ENCODE data around the gene CCDC97. TPM values are rescaled to one million over a fixed set of nuclear protein-coding genes. Genes with fewer than 3 reads are reported as not detected.

Gene CCDC97
- polyA plus RNA-seq, 1 donor = 37.3 TPM

DNA sequence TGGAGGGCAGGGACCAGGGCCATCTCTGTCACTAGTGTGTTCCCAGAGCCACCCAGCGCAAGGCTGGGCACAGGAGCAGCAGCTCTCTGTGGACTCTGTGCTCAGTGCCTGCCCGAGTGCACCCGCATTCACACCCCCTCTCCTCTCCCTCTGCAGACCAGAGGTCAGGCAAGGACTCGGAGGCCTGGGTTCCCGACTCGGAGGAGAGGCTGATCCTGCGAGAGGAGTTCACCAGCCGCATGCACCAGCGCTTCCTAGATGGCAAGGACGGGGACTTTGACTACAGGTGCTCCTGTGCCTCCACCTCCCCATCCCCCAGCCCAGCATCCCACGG lies 10.2 kb downstream of the CCDC97 start:
- no peak for DNase-seq (ENCODE audit: low read depth)

DNA sequence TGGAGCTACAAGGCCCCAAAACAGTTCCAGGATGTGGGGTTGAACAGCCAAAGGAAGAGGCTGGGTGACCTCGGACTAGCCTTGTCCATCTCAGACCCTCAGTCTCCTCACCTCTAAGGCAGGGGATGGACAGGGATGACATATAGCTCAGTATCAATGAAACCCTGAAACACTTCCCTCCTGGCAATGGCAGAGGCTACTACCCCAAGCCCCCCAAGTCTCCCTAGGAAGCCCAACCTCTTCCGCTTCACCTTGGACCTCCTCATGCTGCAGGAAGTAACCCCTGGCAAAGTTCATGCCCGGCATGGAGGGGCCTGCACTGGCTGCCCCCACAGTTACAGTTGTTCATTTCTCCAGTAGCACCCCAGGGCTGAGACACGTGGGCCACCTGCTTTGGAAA lies 10.6 kb downstream of the CCDC97 start:
- no peak for DNase-seq (ENCODE audit: low read depth)

DNA sequence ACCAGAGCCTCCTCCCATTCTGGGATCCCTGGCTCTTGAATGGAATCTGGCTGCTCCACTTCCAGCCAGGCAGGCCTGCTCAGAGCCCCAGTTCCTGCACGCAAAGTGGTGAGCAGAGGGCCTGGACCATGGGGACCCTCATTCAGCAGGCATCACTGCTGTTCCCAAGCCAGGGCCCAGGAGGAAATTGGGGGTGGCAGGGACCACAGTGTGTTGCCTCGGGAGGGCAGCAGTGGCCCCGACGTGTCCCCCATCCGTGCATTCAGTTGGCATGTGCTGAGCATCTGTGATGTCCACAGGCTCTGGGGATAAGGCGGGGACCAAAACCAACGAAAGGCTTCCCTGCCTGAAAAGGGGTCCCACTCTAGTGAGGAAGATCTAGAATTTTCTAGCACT lies 11.2 kb downstream of the CCDC97 start:
- DNase-seq (ENCODE audit: low read depth) = no peak

DNA sequence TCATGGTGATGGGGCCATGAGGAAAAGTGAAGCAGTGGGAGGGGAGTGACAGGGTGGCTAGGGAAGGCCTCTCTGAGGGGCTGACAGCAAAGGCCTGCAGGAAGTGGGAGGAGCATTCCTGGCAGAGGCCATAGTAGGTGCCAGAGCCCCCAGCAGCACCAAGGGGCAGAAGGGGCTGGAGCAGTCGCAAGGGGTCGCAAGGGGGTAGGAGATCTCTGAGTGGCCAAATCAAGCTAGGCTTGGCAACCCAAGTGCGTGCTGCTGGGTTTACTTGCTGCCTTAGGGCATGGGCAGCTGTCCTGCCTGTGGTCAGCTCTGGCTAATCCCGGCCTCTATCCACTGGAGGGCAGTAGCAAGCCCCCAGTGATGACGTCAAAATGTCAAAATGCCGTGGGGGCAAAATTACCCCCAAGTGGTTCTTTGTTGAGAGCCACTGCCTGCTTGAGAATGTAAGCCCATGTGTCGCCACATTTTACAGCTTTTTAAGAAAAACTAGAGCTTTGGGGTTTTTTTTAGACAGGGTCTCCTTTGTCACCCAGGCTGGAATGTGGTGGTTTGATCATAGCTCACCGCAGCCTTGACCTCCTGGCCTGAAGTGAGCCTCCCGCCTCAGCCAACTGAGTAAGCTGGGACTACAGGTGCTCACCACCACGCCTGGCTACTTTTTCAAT lies 11.8 kb downstream of the CCDC97 start:
- no peak for DNase-seq (ENCODE audit: low read depth)

DNA sequence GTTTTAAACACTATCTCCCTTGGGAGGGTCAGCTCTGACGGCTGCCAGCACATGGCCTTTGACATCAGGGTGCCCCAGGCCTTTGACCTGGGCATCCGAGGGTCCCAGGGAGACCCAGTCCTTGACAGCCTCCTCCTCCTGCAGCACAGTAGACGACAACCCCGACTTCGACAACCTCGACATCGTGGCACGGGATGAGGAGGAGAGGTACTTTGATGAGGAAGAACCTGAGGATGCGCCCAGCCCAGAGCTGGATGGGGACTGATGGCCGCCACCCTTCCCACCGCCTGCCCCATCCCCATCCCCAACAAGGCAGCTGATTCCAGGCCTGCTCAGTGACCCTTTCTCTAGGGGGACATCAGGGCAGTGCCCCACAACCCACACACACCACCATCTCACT lies 12.5 kb downstream of the CCDC97 start:
- DNase-seq (ENCODE audit: low read depth) = no peak

DNA sequence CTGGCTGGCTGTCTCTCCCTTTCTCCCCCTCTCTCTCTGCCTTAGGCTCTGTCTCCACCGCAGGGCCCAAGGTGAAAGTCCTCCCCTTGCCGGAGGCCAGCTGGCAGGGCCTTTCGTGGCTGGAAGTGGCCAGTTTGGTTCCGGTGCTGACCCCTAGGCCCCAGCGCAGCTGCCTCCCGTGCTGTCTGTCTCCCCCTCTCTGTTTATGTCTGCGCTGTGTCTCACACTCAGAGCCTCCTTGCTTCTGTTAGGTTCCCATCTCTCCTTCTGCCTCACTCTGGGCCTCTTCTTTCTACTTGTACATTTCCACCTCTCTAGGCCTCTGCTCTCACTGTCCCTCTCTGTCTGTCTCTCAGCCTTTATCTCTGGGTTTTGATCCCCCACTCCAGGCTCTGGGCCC lies 13.1 kb downstream of the CCDC97 start:
- DNase-seq (ENCODE audit: low read depth) = no peak

DNA sequence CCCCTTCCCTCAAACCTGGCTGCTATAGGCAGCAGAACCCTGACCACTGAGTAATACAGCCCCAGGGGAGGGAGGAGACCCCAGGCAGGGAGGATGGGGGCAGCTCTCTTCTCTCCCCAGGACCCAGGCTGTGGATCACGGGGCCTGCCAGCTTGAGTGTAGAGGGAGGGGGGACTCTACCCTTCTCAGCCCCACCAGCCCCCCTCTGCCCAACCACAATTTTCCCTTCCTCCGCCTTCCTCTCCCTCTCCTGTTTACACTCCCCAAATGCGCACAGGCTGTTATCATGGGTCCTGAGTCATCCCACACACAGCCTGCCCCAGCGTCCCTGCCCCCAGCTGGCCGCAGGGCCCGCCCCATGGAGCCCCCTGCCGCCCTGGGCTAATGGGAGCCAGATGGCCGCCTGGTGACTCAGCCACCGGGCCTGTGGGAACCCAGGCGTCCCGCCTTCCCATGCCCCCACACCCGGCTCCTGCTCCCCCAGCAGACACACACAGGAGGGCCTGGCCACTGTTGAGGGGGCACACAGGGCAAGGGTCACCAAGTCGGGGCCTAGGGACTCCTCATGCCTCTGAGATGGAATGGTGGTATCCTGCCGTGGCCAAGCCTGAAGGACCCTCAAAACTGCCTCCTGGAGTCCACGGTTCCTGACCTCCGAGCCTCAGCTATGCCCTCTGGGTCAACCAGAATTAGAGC lies 13.6 kb downstream of the CCDC97 start:
- DNase-seq (ENCODE audit: low read depth) = no peak

DNA sequence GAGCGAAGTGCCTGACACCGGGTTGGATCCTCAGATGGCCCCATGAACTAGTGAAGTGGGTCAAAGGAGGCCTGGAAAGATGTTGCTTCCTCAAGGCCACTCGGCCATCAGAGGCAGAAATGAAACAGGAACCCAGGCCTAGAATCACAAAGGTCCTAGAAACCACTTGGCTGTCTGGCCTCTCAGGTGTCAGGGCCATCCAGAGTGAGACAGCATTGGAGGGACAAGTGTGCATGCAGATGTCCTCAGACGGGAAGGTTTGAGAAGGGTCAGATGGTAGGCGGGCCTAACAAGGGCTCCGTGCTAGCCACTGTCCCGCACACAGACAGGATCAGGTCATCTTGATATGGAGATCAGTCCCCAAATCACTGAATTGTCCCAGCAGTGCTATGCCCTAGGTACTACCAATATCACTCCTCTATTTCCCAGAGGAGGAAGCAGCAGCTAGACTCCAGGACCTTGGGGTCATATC lies 14.3 kb downstream of the CCDC97 start:
- no peak for DNase-seq (ENCODE audit: low read depth)

DNA sequence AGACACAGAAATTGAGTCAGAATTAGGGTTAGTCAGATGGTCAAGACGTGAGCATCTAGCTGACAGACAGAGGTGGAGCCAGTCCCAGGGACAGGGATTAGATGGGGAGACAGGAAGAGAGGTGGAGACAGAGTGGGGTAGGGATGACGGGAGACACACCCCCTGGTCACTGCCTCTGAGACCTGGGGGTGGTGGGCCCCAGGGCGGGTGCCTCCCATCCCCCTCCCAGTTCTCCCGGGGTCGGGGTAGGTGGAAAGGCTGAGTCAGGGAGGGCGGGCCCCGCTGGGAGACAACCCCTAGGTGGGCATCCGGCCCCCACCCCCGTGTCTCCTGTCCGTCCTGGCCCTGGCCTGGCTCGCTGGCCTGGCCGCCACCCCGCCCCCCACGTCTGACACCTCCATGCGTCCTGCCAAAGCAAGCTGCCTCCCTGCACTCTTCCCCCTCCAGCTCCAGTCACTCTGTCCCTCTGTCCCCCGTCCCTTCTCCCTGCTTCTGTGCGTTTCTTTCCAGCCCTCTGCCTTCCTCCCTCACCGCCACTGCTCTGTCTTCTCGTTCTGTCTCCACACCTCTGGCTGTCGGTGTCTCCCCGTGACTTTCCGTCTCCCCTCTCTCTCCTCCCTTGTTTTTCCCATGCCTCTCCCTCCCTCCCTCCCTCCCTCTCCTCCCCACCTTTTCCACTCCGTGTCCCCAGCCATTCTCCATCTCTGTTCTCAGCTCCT lies 15.1 kb downstream of the CCDC97 start:
- no peak for DNase-seq (ENCODE audit: low read depth)

DNA sequence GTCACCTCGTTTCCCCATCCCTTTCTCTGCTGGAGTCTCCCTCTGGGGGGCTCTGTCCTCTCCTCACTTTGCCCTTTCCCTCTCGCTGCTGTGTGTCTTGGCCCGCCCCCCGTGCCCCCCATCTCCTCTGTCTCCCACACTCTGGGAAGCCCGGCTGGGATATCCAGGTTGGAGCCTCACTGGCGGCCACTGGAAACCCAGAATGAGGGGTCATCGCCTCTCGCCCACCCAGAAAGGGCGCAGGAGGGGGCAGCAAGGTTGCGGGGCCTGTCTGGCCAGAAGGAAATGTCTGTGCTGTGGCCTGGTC lies 15.6 kb downstream of the CCDC97 start:
- DNase-seq (ENCODE audit: low read depth) = no peak

DNA sequence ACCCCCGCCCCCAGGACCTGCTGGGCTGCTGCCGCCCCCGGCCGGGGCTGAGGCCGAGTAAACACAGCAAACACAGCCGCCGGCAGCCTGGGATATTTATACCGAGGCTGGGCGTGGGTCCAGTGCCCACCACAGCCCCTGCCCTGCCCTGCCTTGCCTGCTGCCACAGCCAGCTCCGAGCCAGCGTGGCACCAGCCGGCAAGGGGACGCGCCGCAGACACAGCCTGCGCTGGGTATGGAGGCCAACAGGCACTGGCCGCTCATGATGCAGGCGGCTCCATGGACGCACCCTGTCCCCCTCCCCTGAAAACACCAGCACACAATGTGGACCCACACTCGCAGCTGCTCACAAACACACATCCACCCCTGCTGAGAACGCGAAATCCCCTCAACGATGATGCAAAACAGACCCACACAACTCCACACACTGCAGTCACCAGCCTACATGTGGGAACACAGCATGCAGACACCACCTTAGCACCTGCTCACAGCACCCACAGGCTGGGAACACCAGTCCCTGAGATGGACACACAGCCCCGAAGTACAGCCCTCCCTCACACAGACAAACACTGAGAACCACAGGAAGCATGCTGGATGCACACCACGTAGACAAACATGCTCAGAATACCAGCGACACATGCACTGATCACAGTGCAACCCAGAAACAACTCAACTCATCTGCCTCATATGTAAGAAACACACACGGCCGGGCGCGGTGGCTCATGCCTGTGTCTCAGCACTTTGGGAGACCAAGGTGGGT lies 16.2 kb downstream of the CCDC97 start:
- DNase-seq (ENCODE audit: low read depth) = no peak

DNA sequence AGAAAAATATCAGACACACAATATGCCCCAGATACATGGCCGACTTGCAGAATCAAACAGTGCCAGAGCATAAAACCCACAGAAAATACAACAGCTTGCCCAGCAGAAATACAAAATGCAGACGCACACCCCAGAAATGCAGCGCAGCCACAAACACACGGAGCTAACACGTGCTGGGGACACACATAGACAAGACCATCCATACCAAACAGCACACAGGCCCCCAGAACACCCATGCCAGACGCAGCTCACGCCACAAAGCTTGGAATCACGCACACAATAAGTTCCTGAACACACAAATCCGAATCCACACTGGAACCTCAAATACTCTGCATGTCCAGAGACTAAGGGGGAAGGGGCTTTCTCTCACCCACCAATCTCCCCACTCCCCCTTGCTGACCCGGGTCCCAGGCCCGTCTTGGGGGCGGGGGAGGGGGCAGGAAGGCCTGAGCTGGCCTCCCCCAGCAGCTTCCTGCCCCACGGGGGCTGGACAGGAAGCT lies 17.2 kb downstream of the CCDC97 start:
- DNase-seq (ENCODE audit: low read depth) = no peak

DNA sequence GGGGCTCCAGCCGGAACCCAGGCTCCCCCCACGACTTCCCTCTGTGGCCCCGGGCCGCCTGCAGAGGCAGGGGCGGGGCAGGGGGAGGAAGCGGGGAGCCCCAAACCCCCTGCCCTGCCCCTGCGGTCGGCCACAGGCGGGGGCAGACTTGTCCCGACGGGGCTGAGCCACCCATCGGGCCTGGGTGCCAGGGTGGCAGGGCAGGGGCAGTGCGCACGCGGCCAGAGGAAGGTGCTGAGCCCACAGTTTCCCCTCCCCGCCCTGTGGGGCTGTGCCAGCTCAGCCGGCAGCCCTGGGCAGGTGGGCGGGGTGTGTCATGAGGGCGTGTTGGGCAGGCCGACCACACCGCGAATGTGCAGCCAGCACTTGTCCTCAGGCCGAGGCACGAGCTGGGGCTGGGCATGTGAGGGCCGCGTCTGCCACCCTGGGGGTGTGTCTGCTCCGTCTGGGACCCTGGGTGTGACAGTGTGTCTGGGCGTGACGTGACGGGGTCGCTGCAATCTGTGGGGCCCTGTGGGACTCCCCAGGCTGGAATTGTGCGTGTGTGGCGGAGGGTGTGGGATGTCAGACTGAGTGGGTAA lies 17.7 kb downstream of the CCDC97 start:
- DNase-seq (ENCODE audit: low read depth) = no peak

DNA sequence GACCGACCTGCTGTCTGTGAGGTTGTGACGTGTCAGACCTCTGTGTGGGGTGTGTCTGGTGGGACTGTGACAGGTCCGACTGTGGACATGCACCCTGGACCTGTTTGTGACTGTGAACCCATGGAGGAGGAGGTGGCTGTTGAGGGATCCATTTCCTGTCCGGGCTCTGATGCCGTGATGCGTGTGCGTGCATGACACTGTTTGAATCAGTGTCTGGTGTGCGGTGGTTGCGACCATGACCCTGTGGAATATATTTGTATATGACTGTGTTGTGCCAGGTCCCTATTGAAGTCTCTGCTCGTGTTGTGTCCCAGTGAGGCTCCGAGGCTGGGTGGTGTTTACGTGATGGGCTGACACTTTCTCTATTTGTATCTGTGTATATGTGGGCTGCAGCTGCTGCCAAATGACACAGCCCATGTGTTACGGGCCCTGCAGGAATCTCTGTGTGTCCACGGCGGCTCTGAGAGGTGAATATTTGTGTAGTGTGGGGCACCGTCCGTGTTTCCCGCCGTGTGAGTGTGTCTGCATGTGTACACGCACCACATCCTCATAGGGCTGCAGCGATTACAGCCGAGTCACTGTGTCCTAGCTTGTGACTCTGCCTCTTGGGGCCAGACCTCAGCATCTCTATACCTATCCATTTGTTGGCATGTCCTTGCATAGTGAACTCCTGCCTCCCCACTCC lies 18.3 kb downstream of the CCDC97 start:
- DNase-seq (ENCODE audit: low read depth) = no peak

DNA sequence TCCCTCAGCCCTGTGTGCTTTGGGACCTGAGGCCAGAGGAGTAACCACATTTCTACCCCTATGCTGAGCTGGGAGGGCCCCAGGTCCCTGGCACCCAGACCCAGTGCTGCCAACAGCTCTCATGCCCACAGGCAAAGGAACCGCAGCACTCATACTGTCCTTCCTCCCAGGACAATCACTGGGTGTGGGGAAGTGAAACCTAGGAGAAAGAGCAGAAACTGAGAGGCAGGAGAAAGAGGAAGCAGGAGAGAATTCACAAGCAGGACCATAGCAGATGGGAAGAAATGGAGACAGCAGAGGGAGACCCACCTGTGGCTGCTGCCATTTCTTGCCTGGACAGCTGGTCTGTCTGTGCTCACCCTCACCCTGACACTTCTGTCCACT lies 18.9 kb downstream of the CCDC97 start:
- no peak for DNase-seq (ENCODE audit: low read depth)

DNA sequence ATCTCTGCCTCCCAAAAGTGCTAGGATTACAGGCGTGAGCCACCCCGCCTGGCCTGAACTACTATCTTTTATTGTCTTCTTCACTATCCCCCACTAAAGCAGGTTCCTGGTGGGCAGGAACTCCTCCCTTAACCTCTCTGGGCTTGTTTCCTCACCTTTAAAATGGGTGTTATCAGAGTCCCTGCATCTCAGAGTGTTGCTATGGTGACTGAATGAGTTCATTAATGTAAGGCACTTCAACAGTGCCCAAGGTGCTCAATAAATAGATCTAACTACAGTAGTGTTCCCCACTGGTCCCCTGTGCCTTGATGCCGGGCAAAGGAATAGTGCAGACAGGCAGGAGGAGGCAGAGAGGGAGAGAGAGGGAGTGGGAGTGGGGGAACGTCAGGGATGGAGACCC lies 20.5 kb downstream of the CCDC97 start:
- DNase-seq (ENCODE audit: low read depth) = no peak

DNA sequence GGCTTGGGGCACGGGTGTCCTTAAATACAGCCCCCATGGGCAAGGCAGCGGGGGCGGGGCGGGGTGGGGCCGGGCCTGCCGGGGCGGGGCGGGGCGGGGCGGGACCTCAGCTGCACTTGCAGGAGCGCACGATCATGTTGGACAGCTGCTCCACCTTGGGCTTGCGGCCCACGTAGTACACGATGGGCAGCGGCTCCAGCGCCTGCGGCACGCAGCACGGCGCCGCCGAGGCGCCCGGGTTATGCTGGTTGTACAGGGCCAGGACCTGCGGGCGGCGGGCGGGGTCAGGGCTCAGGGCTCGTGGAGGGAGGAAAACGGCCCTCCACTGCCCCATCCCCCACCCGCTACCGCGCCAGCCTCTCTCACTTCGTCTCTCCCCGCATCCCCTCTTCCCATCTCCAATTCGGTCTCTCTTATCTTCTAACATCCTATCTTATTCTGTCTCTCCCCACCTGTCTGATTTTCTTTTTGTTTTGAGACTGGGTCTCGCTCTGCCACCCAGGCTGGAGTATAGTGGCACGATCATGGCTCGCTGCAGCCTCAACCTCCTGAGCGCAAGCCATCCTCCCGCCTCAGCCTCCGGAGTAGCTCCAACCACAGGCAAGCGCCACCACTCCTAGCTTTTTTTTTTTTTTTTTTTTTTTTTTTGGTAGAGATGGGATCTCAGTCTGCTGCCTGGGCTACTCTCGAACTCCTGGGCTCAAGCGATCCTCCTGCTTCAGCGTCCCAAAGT lies 21.1 kb downstream of the CCDC97 start:
- DNase-seq (ENCODE audit: low read depth) = no peak

DNA sequence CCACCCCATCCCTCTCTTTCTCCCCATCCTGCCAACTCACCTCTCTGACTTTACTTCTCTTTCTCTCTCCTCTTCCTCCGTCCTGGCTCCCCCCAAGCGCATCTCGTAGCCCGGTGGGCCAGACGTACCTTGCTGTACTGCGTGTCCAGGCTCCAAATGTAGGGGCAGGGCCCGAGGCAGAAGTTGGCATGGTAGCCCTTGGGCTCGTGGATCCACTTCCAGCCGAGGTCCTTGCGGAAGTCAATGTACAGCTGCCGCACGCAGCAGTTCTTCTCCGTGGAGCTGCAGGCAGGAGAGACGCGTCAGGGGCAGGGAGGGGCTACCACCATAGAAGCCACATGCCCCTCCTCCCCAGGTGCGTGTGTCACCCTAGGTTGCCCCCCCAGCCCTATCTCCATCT lies 22.0 kb downstream of the CCDC97 start:
- no peak for DNase-seq (ENCODE audit: low read depth)

DNA sequence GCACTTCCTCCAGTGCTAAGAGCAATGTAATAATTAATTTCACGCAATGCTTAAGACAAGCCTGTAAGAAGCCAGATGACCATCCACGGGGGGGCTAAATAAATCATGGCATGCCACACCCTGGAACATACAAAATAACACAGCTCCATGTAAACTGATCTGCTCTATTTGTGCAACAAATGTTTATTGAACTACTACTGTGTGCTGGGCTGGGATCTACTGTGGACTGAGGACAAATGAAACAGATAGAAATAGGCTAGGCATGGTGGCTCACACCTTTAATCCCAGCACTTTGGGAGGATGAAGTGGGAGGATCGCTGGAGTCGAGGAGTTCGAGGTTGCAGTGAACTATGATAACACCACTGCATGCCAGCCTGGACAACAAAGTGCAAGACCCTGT lies 22.5 kb downstream of the CCDC97 start:
- no peak for DNase-seq (ENCODE audit: low read depth)

DNA sequence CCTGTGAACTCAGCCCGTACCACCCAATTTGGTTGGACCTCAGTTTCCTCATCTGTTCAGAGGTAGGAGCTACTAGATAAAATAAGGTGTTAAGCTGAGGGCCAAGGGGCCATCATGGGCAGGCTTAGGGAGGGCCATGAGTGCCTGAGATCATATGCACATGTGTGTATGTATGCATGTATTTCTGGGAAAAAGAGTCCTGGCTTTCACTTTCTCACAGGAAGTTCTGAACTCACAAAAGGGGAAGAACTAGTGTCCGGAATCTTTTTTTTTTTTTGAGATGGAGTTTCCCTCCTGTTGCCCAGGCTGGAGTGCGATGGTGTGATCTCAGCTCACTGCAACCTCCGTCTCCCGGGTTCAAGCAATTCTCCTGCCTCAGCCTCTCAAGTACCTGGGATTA lies 24.8 kb downstream of the CCDC97 start:
- DNase-seq (ENCODE audit: low read depth) = no peak

DNA sequence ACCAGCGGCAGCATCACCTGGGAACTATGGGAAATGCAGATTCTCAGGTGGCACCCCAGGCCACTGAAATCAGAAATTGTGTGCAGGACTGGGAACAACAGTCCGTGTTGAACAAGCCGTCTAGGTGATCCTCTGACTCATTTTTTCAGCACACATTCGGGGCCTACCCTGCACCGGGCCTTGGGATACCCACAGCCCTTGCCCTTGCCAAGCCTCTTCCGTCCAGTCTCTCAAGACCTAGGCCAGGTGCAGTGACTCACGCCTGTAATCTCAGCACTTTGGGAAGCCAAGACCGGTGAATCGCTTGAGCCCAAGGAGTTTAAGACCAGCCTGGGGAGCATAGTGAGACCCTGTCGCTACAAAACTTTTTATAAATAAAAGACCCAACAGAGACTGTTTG lies 25.5 kb downstream of the CCDC97 start:
- DNase-seq (ENCODE audit: low read depth) = no peak
